Parathyroid adenoma (tissue), 2 donors: Measurements from ENCODE around the gene CCNJL.

Experiments used
- H2AFZ ChIP-seq: fragments of 300-600 bp; sonication (generic); one replicate; pipeline ENCODE4 v1.7.0; 2017; ENCODE audit warnings: antibody characterized with exemption, mild to moderate bottlenecking
- H3K27ac ChIP-seq: fragments of 300-600 bp; sonication (generic); one replicate; pipeline ENCODE4 v1.7.0; 2017
- H3K27me3 ChIP-seq: fragments of 300-600 bp; sonication (generic); one replicate; pipeline ENCODE4 v1.7.0; 2017; ENCODE audit warnings: low read length; ENCODE audit not compliant: control insufficient read depth, insufficient read depth
- H3K36me3 ChIP-seq: fragments of 300-600 bp; sonication (generic); one replicate; pipeline ENCODE4 v1.7.0; 2017; ENCODE audit warnings: low read length; ENCODE audit not compliant: control insufficient read depth, insufficient read depth
- H3K4me1 ChIP-seq: fragments of 300-600 bp; sonication (generic); one replicate; pipeline ENCODE4 v1.7.0; 2017; ENCODE audit warnings: control low read depth
- H3K4me2 ChIP-seq: fragments of 300-600 bp; sonication (generic); one replicate; pipeline ENCODE4 v1.7.0; 2017; ENCODE audit warnings: low read length
- H3K4me3 ChIP-seq: fragments of 300-600 bp; sonication (generic); one replicate; pipeline ENCODE4 v1.7.0; 2017; ENCODE audit warnings: low read depth, low read length
- H3K79me2 ChIP-seq: fragments of 300-600 bp; sonication (generic); one replicate; pipeline ENCODE4 v1.7.0; 2017; ENCODE audit warnings: control low read depth
- H3K9ac ChIP-seq: fragments of 300-600 bp; sonication (generic); one replicate; pipeline ENCODE4 v1.7.0; 2017; ENCODE audit warnings: mild to moderate bottlenecking
- H3K9me3 ChIP-seq: fragments of 300-600 bp; sonication (generic); one replicate; pipeline ENCODE4 v1.7.0; 2017; ENCODE audit warnings: low read length; ENCODE audit not compliant: control insufficient read depth
- TF ChIP-seq, protein P1 (sequence below): fragments of 300-600 bp; sonication (generic); IDR thresholded peaks from one replicate; pipeline ENCODE4 v1.7.0; 2017; ENCODE audit warnings: antibody characterized with exemption, mild to moderate bottlenecking
- donor health status: primary hyperparathyroidism.

Gene CCNJL

DNA sequence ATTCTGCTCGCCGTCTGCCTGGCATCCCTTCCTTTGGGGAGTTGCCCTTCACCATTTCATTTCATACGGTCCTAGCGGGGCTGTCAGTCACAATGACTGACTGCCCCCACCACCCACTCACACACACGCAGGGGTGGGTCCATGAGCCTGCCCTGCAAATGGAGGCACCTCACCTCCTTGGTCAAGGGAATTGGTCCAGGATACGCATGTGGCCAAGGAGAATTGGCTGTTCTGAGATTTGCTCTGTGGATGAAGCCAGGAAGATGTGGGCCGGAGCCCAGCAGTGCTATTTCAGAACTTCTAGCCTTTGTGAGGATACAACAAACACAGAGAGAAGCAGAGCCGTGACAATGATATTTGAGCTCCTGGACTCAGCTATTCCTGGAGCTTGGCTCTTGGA lies 41.0 kb upstream of the CCNJL start:
- Histone ChIP-seq H3K9me3 (no peaks in the 10 kb centered on the region), H3K4me1 (no peaks in the 10 kb centered on the region), H3K36me3 (no peaks in the 10 kb centered on the region), H3K4me2 (no peak overlapping the region), H3K27ac (no peak overlapping the region), H3K4me3 (no peak overlapping the region), H3K79me2 (no peaks in the 10 kb centered on the region), H3K27me3 (no peaks in the 10 kb centered on the region), H3K9ac (no peak overlapping the region), H2AFZ (no peak overlapping the region)
- TF ChIP-seq, protein P1, sequence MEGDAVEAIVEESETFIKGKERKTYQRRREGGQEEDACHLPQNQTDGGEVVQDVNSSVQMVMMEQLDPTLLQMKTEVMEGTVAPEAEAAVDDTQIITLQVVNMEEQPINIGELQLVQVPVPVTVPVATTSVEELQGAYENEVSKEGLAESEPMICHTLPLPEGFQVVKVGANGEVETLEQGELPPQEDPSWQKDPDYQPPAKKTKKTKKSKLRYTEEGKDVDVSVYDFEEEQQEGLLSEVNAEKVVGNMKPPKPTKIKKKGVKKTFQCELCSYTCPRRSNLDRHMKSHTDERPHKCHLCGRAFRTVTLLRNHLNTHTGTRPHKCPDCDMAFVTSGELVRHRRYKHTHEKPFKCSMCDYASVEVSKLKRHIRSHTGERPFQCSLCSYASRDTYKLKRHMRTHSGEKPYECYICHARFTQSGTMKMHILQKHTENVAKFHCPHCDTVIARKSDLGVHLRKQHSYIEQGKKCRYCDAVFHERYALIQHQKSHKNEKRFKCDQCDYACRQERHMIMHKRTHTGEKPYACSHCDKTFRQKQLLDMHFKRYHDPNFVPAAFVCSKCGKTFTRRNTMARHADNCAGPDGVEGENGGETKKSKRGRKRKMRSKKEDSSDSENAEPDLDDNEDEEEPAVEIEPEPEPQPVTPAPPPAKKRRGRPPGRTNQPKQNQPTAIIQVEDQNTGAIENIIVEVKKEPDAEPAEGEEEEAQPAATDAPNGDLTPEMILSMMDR, result no peak

DNA sequence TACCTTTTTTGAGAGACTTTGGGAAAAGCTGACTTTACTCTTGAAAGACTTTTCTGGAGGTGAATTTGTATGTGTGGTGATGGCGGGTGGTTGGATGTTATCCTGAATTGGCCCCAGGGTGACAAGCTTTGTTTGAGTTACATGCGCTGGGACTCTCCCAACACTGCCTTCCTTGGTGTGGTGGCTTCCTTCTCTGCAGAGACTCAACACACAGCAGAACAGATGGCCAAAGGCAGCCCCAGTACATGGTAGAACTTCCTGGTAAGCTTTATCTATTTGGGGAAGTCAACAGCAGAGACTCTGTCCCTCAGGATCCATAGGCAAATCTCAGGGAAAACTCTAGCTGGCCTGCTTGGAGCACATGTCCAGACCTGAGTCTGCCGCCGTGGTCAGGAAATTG lies 39.9 kb upstream of the CCNJL start:
- Histone ChIP-seq H2AFZ (no peak overlapping the region), H3K4me2 (no peak overlapping the region), H3K27me3 (no peaks in the 10 kb centered on the region), H3K4me1 (no peaks in the 10 kb centered on the region), H3K27ac (no peak overlapping the region), H3K9ac (no peak overlapping the region), H3K36me3 (no peaks in the 10 kb centered on the region), H3K9me3 (no peaks in the 10 kb centered on the region), H3K79me2 (no peaks in the 10 kb centered on the region), H3K4me3 (no peak overlapping the region)
- TF ChIP-seq, protein P1, result no peak

DNA sequence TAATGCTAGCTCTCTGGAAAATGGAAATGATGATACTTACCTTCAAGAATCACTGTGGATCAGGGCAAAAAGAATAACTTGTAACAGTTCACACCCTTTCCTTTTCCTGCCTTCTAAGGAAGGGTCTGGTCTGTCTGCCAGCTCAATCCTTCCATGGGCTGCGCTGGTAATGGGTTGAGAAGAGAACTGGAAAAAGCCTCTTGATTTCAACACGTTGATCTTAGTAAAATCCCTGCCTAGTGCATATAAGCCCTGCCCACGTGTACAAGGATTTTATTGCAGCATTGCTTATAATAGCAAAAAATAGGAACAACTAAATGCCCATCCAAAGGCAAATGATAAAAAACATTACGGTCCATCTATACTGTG lies 37.6 kb upstream of the CCNJL start:
- Histone ChIP-seq H3K4me1 (peaks cover 3% of the 10 kb centered on the region), H3K9me3 (no peaks in the 10 kb centered on the region), H3K27me3 (no peaks in the 10 kb centered on the region), H3K9ac (no peak overlapping the region), H3K4me2 (no peak overlapping the region), H2AFZ (no peak overlapping the region), H3K4me3 (no peak overlapping the region), H3K36me3 (no peaks in the 10 kb centered on the region), H3K79me2 (no peaks in the 10 kb centered on the region), H3K27ac (no peak overlapping the region)
- TF ChIP-seq, protein P1, result no peak

DNA sequence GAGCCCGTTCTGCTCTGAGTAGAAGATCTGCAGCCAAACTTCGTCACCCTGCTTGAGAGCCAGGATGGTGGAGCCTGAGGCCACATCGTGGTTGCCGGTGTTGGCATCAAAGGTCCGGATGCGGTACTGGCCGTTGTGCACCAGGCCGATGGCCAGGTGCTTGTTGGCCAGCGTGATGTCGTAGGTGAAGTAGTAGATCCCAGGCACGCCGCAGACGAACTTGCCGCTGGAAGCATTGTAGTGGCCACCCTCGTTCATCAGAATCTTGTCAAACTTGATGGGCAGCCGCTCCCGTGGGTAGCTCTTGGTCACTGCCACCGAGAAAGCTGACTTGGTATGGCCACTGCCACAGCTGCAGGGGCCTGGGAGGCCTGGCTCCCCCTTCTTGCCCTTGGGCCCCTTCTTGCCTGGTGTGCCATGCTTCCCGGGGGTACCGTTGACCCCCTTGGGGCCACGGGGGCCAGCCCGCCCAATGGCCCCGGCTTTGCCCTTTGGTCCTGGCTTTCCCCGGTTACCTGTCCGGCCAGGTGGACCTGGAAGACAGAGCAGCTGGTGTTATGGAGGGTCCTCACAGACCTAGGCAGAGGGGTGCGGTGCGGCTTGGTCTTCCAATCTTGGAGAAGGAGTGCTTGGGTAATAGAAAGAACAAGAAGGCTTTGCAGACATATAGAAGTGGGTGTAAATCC lies 37.0 kb upstream of the CCNJL start:
- TF ChIP-seq, protein P1, result no peak
- Histone ChIP-seq H3K9me3 (no peaks in the 10 kb centered on the region), H2AFZ (no peak overlapping the region), H3K9ac (no peak overlapping the region), H3K4me2 (no peak overlapping the region), H3K27me3 (no peaks in the 10 kb centered on the region), H3K79me2 (no peaks in the 10 kb centered on the region), H3K4me3 (no peak overlapping the region), H3K36me3 (no peaks in the 10 kb centered on the region), H3K4me1 (peaks cover 4% of the 10 kb centered on the region), H3K27ac (no peak overlapping the region)

DNA sequence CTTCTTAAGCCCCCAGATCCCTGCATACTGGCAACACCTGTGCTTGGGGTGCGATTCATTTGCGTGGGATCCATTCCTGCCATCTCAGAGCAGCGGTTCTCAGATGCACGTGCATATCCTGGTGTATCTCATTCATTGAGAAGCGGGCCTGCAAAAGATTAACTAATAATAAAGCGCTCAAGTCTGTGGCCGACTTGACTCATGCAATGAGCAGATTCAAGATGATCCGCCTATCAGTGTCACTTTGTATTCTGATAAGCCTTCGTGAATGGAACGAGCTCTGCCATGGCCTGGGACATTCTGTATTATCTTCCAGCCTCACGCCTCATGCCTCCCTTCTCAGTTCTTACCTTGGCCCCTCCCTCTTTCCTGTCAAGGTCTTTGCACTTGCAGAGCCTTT lies 35.7 kb upstream of the CCNJL start:
- Histone ChIP-seq H3K4me3 (no peak overlapping the region), H3K9me3 (no peaks in the 10 kb centered on the region), H2AFZ (no peak overlapping the region), H3K79me2 (no peaks in the 10 kb centered on the region), H3K9ac (no peak overlapping the region), H3K4me2 (no peak overlapping the region), H3K36me3 (no peaks in the 10 kb centered on the region), H3K27me3 (no peaks in the 10 kb centered on the region), H3K4me1 (peaks cover 4% of the 10 kb centered on the region), H3K27ac (no peak overlapping the region)
- TF ChIP-seq, protein P1, result no peak
